Activated T-cell treated with anti-CD3 and anti-CD28 coated beads for 24 hours (primary cell): Measurements from ENCODE around the gene RBM20.

ENCODE experiments used
- DNase-seq: peaks from one replicate; pipeline ENCODE4 v3.0.0-alpha.2; 2020; ENCODE audit warnings: low read depth

Gene RBM20

DNA sequence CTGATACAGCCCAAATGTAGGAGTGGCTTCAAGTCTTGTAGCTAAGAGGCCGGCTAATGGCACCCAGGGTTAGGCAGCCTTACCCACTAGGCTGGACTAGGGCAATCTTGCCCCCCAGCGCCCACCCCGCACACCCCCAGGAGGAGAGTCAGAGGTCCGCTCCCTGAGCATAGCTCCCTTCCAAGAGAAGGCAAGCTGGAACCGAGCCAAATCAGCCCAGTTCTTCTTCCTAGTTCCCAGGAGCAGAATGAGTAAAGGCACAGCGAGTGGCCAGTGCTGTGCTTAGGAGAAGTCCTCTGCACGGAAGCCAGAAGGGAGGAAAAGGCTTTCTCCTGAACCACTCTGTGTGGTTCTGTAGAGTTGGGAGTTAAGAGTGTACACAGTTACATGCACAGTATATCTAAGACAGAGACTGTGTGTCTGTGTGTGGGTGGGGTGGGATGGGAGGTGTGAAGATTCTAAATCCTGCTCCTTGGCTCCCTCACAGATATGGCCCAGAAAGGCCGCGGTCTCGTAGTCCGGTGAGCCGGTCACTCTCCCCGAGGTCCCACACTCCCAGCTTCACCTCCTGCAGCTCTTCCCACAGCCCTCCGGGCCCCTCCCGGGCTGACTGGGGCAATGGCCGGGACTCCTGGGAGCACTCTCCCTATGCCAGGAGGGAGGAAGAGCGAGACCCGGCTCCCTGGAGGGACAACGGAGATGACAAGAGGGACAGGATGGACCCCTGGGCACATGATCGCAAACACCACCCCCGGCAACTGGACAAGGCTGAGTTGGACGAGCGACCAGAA is 167.8 kb downstream of the RBM20 start:
- no peak for DNase-seq

- DNase-seq, result no peak
These were observed 168.4 kb downstream of the RBM20 start for GRCh38 chr10:110812583-110812982.

- DNase-seq, result no peak
These were observed 169.8 kb downstream of the RBM20 start for GRCh38 chr10:110813743-110814472.

GRCh38 chr10:110815354-110816004 is 171.3 kb downstream of the RBM20 start:
- DNase-seq, result no peak

DNA sequence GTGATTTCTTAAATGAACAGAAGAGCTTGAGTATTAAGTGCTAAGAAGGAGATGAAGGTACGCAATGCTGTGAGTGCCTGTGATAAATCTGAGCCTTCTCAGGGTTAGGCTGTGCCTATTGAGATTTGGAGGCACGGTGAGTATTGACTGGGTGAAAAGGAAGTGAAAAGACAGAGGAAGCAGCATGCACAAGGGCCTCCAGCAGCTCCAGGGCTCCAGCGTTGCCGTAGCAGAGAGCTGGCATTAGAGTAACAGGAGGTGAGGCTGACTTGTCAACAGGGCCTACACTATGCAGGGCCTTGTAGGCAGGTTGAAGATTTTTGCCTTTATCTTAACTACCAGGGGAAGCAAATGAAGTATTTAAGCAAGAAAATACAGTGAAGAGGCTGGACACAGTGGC is 173.5 kb downstream of the RBM20 start:
- no peak for DNase-seq

DNA sequence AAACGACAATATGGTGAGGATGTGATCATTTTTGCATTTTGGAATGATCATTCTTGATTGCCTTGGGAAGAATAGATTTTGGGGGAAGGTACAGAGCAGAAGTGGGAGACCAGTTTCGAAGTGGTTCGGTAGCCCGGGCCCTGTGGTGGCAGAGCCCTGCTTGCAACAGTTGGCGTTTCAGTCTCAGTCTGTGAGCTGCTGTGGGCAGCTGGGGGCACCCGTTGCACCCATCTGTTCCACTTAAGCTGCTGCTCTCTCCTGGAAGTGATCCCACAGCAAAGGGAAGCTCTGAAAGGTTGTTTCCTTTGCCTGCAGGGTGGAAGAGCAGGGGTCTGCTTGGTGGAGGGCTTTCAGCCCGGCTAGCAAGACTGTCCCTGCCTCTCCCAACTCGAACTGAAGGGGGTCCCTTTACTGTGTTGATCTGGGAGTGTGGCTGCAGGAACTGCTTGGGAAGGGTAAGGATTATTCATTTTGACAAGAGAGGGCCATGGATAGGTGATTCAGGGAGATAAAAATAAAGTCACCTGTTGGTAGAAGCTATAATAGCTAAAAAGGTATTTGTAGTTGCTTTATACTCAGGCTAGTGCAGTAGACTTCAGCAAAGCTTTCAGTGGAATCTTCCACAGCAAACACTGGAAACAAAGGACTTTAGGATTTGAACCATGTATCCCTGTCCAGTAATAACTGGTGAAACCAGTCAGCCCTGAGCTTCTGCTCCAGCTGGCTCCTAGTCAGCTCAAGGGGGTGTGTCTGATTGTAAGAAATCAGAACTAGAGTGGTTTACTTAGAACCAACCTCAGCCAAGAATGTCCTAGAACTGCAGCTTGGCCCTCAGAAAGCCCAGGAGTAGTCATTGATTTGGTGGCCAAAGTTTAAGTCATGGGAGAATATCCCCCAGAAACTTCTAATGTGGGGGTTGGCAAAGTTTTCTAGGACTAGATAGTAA is 174.4 kb downstream of the RBM20 start:
- DNase-seq, result no peak

GRCh38 chr10:110820321-110820814 is 176.2 kb downstream of the RBM20 start:
- DNase-seq, result no peak

DNA sequence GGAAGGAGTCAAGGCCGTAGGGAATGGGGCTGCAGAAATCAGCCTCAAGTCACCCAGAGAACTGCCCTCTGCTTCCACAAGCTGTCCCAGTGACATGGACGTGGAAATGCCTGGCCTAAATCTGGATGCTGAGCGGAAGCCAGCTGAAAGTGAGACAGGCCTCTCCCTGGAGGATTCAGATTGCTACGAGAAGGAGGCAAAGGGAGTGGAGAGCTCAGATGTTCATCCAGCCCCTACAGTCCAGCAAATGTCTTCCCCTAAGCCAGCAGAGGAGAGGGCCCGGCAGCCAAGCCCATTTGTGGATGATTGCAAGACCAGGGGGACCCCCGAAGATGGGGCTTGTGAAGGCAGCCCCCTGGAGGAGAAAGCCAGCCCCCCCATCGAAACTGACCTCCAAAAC is 177.4 kb downstream of the RBM20 start:
- no peak for DNase-seq

DNA sequence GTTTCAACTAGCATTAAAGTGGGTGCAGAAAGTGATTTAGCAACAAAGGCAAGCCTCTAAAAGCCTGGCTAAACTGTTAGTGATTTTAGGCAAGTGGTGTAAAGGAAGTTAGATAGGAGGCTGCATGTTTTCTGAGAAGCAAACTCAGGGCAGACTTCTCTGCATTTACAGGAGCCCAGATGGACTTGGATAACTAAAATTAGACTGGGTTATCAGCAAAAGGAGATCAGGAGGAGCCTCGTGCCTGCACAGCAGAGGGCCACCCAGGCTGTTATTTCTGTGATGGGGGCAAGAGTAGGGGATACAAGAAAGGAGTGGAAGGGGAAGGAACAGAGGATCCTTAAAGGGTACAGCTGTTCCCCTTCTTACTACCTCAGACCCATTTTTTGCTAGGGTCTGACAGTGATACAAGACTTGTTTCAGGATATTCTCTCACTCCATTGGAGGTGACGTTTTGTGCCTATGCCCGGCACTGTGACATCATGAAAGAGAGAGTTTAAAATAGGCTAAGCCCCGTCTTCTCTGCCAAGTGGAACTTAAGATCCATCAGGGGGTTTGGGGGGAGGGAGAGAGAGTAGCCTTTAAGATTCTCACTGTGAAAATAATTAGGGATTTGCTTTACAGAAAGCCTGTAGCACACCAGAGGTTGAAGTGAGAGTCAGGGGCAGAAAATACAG is 178.0 kb downstream of the RBM20 start:
- no peak for DNase-seq

DNA sequence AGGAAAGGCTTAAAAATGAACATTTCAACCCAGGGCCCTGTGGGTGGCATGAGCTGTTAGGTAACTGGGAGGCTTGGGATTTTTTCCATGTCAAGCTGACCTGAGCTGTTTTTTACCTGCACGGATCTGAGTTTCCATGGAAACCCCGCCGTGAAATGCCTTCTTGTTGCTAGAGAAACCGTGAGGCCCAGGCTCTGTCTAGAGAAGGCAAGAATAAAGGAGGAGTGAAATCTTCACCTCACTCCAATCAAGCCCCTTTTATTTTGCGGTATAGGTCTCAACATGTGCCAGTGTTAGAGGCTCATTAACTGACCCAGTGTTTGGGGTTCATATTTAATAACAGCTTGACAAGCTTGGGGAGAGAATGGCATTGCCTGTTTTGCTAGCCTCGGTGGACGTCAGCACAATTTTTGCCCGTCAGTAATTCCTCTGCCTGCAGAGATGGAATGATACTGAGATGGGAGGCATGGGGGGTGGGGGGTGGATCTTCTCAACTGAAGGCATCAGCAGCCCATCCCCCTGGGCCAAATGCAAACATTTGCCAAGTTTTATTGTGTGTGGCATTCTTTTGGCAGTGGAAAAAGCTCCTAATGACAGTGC is 178.7 kb downstream of the RBM20 start:
- no peak for DNase-seq

DNA sequence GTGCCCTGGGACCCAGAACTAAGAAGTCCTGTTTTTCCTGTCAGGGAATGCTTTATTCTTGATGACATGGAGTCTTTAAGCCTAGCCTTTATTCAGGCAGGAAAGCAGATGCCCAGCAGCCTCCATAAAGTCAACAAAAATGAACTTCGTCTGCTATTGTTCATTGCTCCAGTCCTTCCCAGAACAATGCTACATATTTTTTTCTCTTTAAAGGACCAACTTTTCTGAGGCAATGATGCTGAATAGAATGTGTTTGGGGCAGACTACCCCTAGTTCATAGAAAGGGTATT is 180.0 kb downstream of the RBM20 start:
- no peak for DNase-seq

DNA sequence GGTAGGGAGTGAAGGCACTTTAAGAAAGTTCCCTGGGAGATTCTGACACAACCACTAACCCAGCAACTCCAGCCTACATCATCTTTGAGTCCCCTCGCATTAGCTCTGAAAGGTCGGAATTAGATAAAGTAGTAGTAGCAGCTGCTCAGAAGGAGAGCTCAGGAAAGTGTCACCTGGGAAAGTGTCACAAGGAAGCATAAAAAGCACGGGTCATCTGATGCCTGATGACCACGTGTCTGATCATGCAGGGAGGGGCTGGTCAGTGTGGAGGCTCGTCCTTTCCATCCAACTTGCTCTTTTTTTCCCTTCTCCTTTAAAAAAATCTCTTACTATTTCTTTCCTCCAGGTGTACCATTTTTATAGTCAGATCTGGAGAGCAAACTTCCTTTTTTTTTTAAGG is 180.5 kb downstream of the RBM20 start:
- no peak for DNase-seq

- no peak for DNase-seq
These were observed 181.4 kb downstream of the RBM20 start for GRCh38 chr10:110825508-110825907.

DNA sequence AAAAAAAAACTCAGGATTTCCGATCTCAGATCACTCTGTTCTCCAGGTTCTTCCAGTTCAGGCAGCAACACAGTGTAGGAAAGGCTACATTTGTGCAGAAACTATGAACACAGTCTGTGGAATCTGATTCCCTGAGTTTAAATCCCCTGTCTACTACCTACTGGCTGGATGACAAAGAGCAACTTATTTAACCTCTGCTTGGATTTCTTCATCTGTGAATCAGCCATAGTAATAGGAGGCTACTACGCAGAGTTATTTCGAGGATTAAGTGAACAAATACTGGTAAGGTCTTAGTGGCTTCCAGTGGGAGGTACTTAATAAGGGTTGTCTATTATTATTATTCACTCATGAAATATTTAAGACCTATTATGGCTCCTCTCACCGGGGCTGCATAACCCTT is 183.3 kb downstream of the RBM20 start:
- no peak for DNase-seq

- no peak for DNase-seq
These were observed 183.7 kb downstream of the RBM20 start for GRCh38 chr10:110827875-110828274.

- no peak for DNase-seq
These were observed 184.4 kb downstream of the RBM20 start for GRCh38 chr10:110828525-110828924.

- no peak for DNase-seq
These were observed 185.7 kb downstream of the RBM20 start for GRCh38 chr10:110829721-110830410.

DNA sequence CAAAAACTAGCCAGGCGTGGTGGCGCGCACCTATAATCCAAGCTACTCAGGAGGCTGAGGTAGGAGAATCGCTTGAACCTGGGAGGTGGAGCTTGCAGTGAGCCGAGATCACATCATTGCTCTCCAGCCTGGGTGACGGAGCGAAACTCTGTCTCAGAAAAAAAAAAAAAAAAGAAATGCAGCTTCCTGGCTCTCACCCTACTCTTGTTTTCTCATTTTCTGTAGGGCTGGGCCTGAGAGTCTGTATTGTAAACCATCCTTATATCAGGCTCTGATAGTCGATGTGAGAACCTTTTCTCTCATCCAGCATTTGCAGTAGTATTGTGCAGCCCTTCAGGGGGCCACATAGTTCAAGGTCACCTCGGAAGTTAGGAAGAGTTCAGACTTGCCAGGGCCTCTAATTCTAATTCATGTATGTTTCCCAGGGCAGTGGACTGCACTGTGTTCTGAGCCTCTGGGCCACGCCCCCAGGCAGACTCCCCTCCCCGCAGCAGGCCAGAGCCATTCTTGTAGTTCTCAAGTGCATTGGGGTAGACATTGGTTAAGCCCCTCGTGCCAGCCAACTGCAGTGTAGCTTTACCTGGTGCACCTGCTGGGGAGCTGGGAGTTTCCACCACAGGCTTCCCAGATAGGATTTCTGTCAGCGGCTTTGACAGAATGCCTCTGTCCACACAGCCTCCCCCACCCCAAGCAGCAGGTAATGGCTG is 189.3 kb downstream of the RBM20 start:
- no peak for DNase-seq

DNA sequence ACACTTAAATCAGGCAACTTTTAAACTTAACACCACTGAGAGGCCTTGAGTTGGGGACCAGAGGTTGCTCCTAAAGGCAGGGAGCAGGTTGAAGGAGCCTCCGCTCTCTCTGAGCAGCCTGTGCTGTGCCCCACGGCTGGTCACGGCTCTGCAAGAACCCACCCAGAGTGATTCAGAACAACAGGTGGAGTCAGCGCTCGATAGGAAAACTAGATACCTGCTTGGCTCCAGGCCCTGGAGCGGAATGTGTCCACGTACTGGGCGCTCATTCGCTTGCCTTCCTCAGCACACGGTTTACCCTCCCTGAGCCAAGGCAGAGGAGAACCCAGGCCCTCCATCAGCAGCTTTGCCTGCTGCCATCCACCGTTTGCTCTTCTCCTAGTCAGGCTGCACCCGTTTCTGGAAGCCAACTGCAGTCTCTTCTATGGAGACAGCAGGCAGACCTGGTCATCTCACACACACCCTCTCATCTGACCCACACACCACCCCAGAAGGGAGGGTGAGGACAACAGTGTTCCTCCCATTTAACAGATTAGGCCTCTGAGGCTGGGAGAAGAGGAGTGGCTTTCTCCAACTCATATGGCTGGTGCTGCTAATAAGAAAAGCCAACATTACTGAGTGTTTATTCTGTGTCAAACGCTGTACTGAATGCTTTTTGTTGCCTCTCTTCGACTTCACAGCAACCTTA is 189.9 kb downstream of the RBM20 start:
- no peak for DNase-seq
